WI38 (cell line): ENCODE data around the gene BAIAP3.
A peak's percentile ranks its signal among the peaks of the same experiment; 100 is the strongest.

Source experiments
- H3K4me3 ChIP-seq: 2 replicates; pipeline ENCODE4 v1.5.1; 2011; ENCODE audit warnings: low read depth, mild to moderate bottlenecking, control low read depth, low read length
- CTCF ChIP-seq: IDR thresholded peaks from 2 replicates; pipeline ENCODE4 v1.5.1; 2012; ENCODE audit warnings: low read depth, mild to moderate bottlenecking, control low read depth, low read length

BAIAP3 gene

GRCh38 chr16:1347962-1348361 lies 14.5 kb downstream of the BAIAP3 start:
- no peak for TF ChIP-seq CTCF

GRCh38 chr16:1348441-1348840 lies 15.0 kb downstream of the BAIAP3 start:
- TF ChIP-seq CTCF, result no peak
- H3K4me3 ChIP-seq, result no peak overlapping the region

More at GRCh38 chr16:1347962-1348361, 14.5 kb downstream of the BAIAP3 start:
- H3K4me3 ChIP-seq, result no peak overlapping the region

- TF ChIP-seq CTCF, result no peak
- no peak overlapping the region for H3K4me3 ChIP-seq
Observed at GRCh38 chr16:1348926-1349325, 15.5 kb downstream of the BAIAP3 start.

- no peak for TF ChIP-seq CTCF
- no peak overlapping the region for H3K4me3 ChIP-seq
Observed at GRCh38 chr16:1349351-1349750, 15.9 kb downstream of the BAIAP3 start.

GRCh38 chr16:1349951-1350350 lies 16.5 kb downstream of the BAIAP3 start:
- no peak for TF ChIP-seq CTCF
- H3K4me3 ChIP-seq, result no peak overlapping the region

GRCh38 chr16:1350691-1351090 lies 17.2 kb downstream of the BAIAP3 start:
- H3K4me3 ChIP-seq, result peak overlapping the region; percentile 93
- TF ChIP-seq CTCF, result no peak

- H3K4me3 ChIP-seq, result peak overlapping the region; percentile 93
- no peak for TF ChIP-seq CTCF
Observed at GRCh38 chr16:1351215-1351581, 17.8 kb downstream of the BAIAP3 start.
